Bronchial epithelial cell (primary cell): ENCODE data around the gene SPPL3. TPM values are rescaled to one million over a fixed set of nuclear protein-coding genes. Genes with fewer than 3 reads are reported as not detected.
"Not testable (repeated sequence)": the region's sequence is repeated elsewhere in the genome, so short reads cannot be mapped to it uniquely, and the experiment has no call there.

Source experiments
- DNase-seq: peaks from one replicate; pipeline ENCODE4 v3.0.0-alpha.2; 2010; ENCODE audit warnings: low read depth
- FAIRE-seq: peaks from 2 replicates; lab custom pipeline; 2011; peaks lifted over from hg19 to GRCh38; lab: Jason Lieb, UNC
- H3K27me3 ChIP-seq: 2 replicates; pipeline ENCODE4 v1.5.1; 2011; ENCODE audit warnings: low read length; ENCODE audit not compliant: control insufficient read depth, insufficient read depth
- H3K36me3 ChIP-seq: 2 replicates; pipeline ENCODE4 v1.5.1; 2011; ENCODE audit warnings: low read length; ENCODE audit not compliant: control insufficient read depth, insufficient read depth
- H3K4me3 ChIP-seq: 2 replicates; pipeline ENCODE4 v1.5.1; 2011; ENCODE audit warnings: mild to moderate bottlenecking, low read depth, low read length, control low read depth
- total RNA-seq: library from RNA; depleted of rRNA; stranded (reverse); fragments of >200 nt; gene quantifications from 2 replicates; pipeline ENCODE4 v1.2.1, GENCODE V29; 2014
- TF ChIP-seq, protein P1 (sequence below): IDR thresholded peaks from 2 replicates; pipeline ENCODE4 v1.5.1; 2011; ENCODE audit warnings: mild to moderate bottlenecking, moderate library complexity, low read length, control low read depth, inconsistent platforms; ENCODE audit not compliant: insufficient read depth, severe bottlenecking

Gene SPPL3
- total RNA-seq, 1 donor from 2014 or later, result 4.2 TPM

DNA sequence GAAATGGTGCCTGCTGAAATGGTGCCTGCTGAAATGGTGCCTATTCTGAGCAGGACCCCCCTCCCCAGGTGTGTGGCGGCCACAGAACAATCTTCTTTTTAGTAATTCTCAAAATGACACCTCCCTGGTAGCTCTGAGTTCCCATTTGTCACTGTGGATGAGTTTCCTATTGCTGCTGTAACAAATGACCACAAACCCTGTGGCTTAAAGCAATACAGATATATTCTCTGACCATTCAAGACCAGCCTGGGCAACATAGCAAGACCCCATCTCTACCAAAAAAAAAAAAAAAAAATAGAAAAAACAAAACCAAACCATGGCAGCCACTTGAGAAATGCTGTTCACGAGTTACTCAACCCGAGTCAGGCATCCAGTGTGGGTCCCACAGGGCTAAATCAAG is 170.6 kb downstream of the SPPL3 start:
- DNase-seq (no peak), FAIRE-seq (no peak)
- TF ChIP-seq, protein P1, sequence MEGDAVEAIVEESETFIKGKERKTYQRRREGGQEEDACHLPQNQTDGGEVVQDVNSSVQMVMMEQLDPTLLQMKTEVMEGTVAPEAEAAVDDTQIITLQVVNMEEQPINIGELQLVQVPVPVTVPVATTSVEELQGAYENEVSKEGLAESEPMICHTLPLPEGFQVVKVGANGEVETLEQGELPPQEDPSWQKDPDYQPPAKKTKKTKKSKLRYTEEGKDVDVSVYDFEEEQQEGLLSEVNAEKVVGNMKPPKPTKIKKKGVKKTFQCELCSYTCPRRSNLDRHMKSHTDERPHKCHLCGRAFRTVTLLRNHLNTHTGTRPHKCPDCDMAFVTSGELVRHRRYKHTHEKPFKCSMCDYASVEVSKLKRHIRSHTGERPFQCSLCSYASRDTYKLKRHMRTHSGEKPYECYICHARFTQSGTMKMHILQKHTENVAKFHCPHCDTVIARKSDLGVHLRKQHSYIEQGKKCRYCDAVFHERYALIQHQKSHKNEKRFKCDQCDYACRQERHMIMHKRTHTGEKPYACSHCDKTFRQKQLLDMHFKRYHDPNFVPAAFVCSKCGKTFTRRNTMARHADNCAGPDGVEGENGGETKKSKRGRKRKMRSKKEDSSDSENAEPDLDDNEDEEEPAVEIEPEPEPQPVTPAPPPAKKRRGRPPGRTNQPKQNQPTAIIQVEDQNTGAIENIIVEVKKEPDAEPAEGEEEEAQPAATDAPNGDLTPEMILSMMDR, result no peak
- Histone ChIP-seq H3K36me3 (no peaks in the 10 kb centered on the region), H3K27me3 (no peaks in the 10 kb centered on the region), H3K4me3 (no peak overlapping the region)

DNA sequence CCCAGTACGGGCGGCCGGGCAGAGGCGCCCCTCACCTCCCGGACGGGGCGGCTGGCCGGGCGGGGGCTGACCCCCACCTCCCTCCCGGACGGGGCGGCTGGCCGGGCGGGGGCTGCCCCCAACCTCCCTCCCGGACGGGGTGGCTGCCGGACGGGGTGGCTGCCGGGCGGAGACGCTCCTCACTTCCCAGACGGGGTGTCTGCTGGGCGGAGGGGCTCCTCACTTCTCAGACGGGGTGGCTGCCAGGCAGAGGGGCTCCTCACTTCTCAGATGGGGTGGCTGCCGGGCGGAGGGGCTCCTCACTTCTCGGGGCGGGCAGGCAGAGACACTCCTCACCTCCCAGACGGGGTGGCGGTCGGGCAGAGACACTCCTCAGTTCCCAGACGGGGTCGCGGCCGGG is 172.0 kb downstream of the SPPL3 start:
- FAIRE-seq, H3K36me3 ChIP-seq, DNase-seq, H3K27me3 ChIP-seq, H3K4me3 ChIP-seq: not testable (repeated sequence)

DNA sequence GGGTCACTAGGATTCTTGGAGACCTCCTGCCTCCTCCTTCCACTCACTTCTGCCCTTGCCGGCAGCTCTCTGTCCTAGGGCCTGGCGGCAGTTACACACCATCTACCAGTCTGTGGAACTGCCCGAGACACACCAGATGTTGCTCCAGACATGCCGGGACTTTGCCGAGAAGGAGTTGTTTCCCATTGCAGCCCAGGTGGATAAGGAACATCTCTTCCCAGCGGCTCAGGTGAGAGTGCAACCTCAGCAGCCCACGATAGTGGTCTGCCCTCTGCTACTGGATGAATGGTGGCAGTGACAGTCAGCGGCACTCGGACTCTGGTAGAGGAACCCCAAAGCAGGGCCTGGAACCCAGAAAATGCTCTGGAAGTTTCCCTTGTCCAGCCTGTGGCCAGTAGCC is 177.2 kb downstream of the SPPL3 start:
- FAIRE-seq (no peak), DNase-seq (no peak)
- no peaks in the 10 kb centered on the region for H3K27me3 ChIP-seq
- TF ChIP-seq, protein P1, result no peak
- H3K4me3 ChIP-seq, result no peak overlapping the region
- peaks cover 2% of the 10 kb centered on the region for H3K36me3 ChIP-seq

DNA sequence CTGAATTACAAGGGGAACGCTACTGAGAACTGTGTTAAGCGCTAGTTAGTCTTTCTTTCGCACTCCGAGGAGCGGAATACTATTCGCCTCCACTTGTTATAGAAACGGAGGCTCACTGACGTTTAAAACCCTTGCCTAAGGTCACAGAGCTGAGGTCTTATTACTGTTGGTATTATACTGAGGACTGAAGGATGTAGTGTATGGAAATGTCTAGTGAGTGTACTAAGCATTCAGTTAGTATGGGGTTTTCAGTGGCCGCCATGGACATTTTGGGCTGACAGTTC is 177.7 kb downstream of the SPPL3 start:
- TF ChIP-seq, protein P1, result no peak
- no peaks in the 10 kb centered on the region for H3K27me3 ChIP-seq
- FAIRE-seq (no peak), DNase-seq (no peak)
- peaks cover 4% of the 10 kb centered on the region for H3K36me3 ChIP-seq
- H3K4me3 ChIP-seq, result no peak overlapping the region

DNA sequence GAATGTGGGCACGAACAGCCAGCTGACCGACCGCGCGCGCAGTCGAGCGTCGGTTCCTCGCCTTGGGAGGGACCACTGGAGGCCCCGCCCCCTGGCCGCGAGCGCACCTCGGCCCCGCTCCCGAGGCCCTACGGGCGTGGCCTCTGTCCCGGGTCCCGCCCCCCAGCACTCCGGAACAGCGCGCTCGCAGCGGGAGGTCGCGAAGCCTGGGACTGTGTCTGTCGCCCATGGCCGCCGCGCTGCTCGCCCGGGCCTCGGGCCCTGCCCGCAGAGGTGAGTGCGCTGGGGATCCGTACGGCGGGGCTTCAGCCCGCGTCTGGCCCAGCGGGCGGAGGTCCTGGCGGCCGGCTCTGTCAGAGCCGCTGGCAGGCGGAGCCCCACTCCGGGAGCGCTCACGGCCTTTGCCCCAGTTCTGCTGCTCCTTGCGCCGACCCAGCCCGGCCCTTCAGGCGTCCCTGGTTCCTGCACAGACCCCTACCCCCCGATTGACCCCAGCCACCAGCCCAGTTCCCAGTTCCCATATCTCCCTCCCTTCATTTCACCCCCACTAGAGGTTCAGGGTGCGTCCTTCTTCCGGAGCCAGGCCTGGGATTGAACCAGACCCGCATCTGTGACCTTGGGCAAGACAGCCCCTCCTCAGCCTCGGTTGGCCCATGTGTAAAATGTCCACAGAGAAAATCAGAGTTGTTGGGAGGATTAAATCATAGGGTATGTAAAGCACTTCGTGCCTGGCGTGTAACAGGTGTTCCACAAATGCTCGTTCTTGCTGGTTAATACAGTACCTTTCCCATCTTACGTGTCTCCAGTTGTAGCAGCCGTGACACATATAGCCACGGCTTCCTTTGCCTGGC is 178.3 kb downstream of the SPPL3 start, which contains the start of gene ACADS:
ACADS (plus strand) TSS at position 168 of the 851 bp plus-strand sequence; CDS start at position 228, 60 bp downstream.
- peak; percentile 59 for DNase-seq
- no peak for FAIRE-seq
- no peaks in the 10 kb centered on the region for H3K27me3 ChIP-seq
- TF ChIP-seq, protein P1, result no peak
- H3K36me3 ChIP-seq, result peaks cover 6% of the 10 kb centered on the region
- H3K4me3 ChIP-seq, result peak within 1 kb of the TSS; percentile 67

DNA sequence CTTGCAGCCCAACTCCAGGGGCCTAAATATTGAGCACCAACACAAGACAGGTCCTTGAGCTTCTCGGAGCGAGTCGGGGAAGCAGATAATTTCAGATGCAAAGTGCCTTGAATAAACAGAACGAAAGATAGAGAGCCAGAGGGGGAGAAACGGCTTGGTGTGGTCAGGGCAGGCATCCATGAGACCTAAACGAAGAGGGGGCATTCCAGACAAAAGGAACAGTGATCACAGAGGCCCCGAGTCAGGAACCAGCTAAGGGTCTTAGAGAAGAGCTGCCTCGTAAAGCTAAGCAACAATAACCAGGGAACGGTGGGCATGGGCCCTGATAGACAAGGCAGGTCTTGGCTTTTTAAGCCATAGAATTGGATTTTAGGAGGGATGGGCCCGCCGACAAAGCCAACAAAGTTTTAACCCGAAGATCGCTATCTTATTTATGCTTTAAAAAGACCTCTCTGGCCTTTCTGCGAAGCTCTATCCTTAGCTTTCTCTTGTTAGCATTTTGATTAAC is 179.0 kb downstream of the SPPL3 start:
- DNase-seq, result no peak
- FAIRE-seq, result no peak
- TF ChIP-seq, protein P1, result no peak
- Histone ChIP-seq H3K36me3 (peaks cover 6% of the 10 kb centered on the region), H3K4me3 (peak overlapping the region; percentile 67), H3K27me3 (no peaks in the 10 kb centered on the region)
